H9 (cell line): ENCODE results near the gene ZNF319. TPM values are rescaled to one million over a fixed set of nuclear protein-coding genes. Genes with fewer than 3 reads are reported as not detected.

Experiments
- DNase-seq: peaks from one replicate; pipeline ENCODE4 v3.0.0-alpha.2; 2017
- H2AFZ ChIP-seq: one replicate; pipeline ENCODE4 v1.6.1; 2013; ENCODE audit warnings: mild to moderate bottlenecking, low read length, control low read depth, moderate library complexity
- H2AK5ac ChIP-seq: 2 replicates; pipeline ENCODE4 v1.6.1; 2013; ENCODE audit warnings: low read length, control low read depth, mixed read lengths; ENCODE audit not compliant: insufficient read length
- H2BK120ac ChIP-seq: one replicate; pipeline ENCODE4 v1.6.1; 2013; ENCODE audit warnings: low read depth, mild to moderate bottlenecking, low read length, control low read depth, inconsistent platforms; ENCODE audit not compliant: poor library complexity, severe bottlenecking
- H2BK12ac ChIP-seq: 2 replicates; pipeline ENCODE4 v1.6.1; 2013; ENCODE audit warnings: low read length, control low read depth, mixed read lengths, low read depth; ENCODE audit not compliant: insufficient read length
- H2BK15ac ChIP-seq: 2 replicates; pipeline ENCODE4 v1.6.1; 2013; ENCODE audit warnings: low read depth, low read length, control low read depth
- H2BK20ac ChIP-seq: one replicate; pipeline ENCODE4 v1.6.1; 2013; ENCODE audit warnings: low read depth, mild to moderate bottlenecking, low read length, control low read depth, inconsistent platforms; ENCODE audit not compliant: poor library complexity, severe bottlenecking
- H2BK5ac ChIP-seq: 2 replicates; pipeline ENCODE4 v1.6.1; 2013; ENCODE audit warnings: low read length, control low read depth, mixed read lengths; ENCODE audit not compliant: insufficient read length
- H3K14ac ChIP-seq: 2 replicates; pipeline ENCODE4 v1.6.1; 2013; ENCODE audit warnings: low read length, control low read depth; ENCODE audit not compliant: insufficient read depth
- H3K18ac ChIP-seq: 2 replicates; pipeline ENCODE4 v1.6.1; 2013; ENCODE audit warnings: low read depth, mild to moderate bottlenecking, mixed read lengths, low read length, control low read depth; ENCODE audit not compliant: insufficient read length
- H3K23ac ChIP-seq: 2 replicates; pipeline ENCODE4 v1.6.1; 2013; ENCODE audit warnings: low read length, control low read depth, mixed read lengths, low read depth; ENCODE audit not compliant: insufficient read length
- H3K23me2 ChIP-seq: 2 replicates; pipeline ENCODE4 v1.6.1; 2013; ENCODE audit warnings: low read depth, mild to moderate bottlenecking, mixed read lengths, low read length, control low read depth; ENCODE audit not compliant: insufficient read length, poor library complexity, severe bottlenecking
- H3K27ac ChIP-seq: 2 replicates; pipeline ENCODE4 v1.5.1; 2013; ENCODE audit warnings: low read length, control low read depth, mixed read lengths, low read depth; ENCODE audit not compliant: insufficient read length
- H3K27me3 ChIP-seq: 2 replicates; pipeline ENCODE4 v1.6.1; 2013; ENCODE audit warnings: low read length, control low read depth, inconsistent platforms; ENCODE audit not compliant: insufficient read depth
- H3K4ac ChIP-seq: 2 replicates; pipeline ENCODE4 v1.6.1; 2013; ENCODE audit warnings: low read depth, mild to moderate bottlenecking, control low read depth, inconsistent platforms, low read length, moderate library complexity
- H3K4me1 ChIP-seq: 2 replicates; pipeline ENCODE4 v1.6.1; 2013; ENCODE audit warnings: low read length, control low read depth, inconsistent platforms; ENCODE audit not compliant: insufficient read depth
- H3K4me2 ChIP-seq: 2 replicates; pipeline ENCODE4 v1.6.1; 2013; ENCODE audit warnings: low read length, control low read depth, mixed read lengths; ENCODE audit not compliant: insufficient read length, insufficient read depth
- H3K56ac ChIP-seq: 2 replicates; pipeline ENCODE4 v1.6.1; 2013; ENCODE audit warnings: low read depth, mild to moderate bottlenecking, mixed read lengths, low read length, control low read depth; ENCODE audit not compliant: insufficient read length
- H3K79me1 ChIP-seq: 2 replicates; pipeline ENCODE4 v1.6.1; 2013; ENCODE audit warnings: low read depth, mild to moderate bottlenecking, moderate library complexity, low read length, control low read depth, inconsistent platforms; ENCODE audit not compliant: insufficient read depth, poor library complexity, severe bottlenecking
- H3K79me2 ChIP-seq: 2 replicates; pipeline ENCODE4 v1.6.1; 2013; ENCODE audit warnings: low read length, control low read depth, inconsistent platforms; ENCODE audit not compliant: insufficient read depth
- H3K9ac ChIP-seq: 2 replicates; pipeline ENCODE4 v1.6.1; 2013; ENCODE audit warnings: low read length, control low read depth, mixed read lengths; ENCODE audit not compliant: insufficient read length; ENCODE audit errors: extremely low read depth
- H3K9me3 ChIP-seq: one replicate; pipeline ENCODE4 v1.6.1; 2013; ENCODE audit warnings: low read depth, low read length, inconsistent platforms; ENCODE audit not compliant: control insufficient read depth
- H3T11ph ChIP-seq: one replicate; pipeline ENCODE4 v1.6.1; 2013; ENCODE audit warnings: mild to moderate bottlenecking, low read length, control low read depth, inconsistent platforms
- H4K20me1 ChIP-seq: one replicate; pipeline ENCODE4 v1.6.1; 2013; ENCODE audit not compliant: control insufficient read depth, insufficient read length, insufficient read depth
- H4K5ac ChIP-seq: 2 replicates; pipeline ENCODE4 v1.6.1; 2013; ENCODE audit warnings: low read depth, mild to moderate bottlenecking, mixed read lengths, low read length, control low read depth; ENCODE audit not compliant: insufficient read length
- H4K8ac ChIP-seq: replicated peaks from 2 replicates; pipeline ENCODE4 v1.6.1; 2013; ENCODE audit warnings: low read length, control low read depth, mixed read lengths, low read depth; ENCODE audit not compliant: insufficient read length
- H4K91ac ChIP-seq: 2 replicates; pipeline ENCODE4 v1.6.1; 2013; ENCODE audit warnings: low read depth, mild to moderate bottlenecking, moderate library complexity, mixed read lengths, low read length, control low read depth; ENCODE audit not compliant: insufficient read length
- H3K27ac Mint-ChIP-seq, 3 experiments: 2 replicates in 2 of 3; 3 replicates in 1 of 3; pipeline ENCODE4 v1.8.0; 2020 to 2021; ENCODE audit warnings: mixed read lengths in 3 of 3, mild to moderate bottlenecking in 1 of 3, moderate library complexity in 1 of 3
- H3K27me3 Mint-ChIP-seq: 2 replicates; pipeline ENCODE4 v1.8.0; 2021; ENCODE audit warnings: low read depth, mild to moderate bottlenecking, moderate library complexity, mixed read lengths
- H3K36me3 Mint-ChIP-seq, 3 experiments: 2 replicates in 2 of 3; 3 replicates in 1 of 3; pipeline ENCODE4 v1.8.0; 2020 to 2021; ENCODE audit warnings: low read depth in 3 of 3, mixed read lengths in 3 of 3; ENCODE audit not compliant: insufficient read depth in 1 of 3
- H3K4me1 Mint-ChIP-seq, 2 experiments: 2 replicates each; pipeline ENCODE4 v1.8.0; 2020; ENCODE audit warnings: mixed read lengths in 2 of 2
- H3K4me3 Mint-ChIP-seq, 2 experiments: 2 replicates in 1 of 2; 3 replicates in 1 of 2; pipeline ENCODE4 v1.8.0; 2020 to 2021; ENCODE audit warnings: mild to moderate bottlenecking in 2 of 2, mixed read lengths in 2 of 2, moderate library complexity in 1 of 2
- H3K9me3 Mint-ChIP-seq, 2 experiments: 2 replicates in 1 of 2; 3 replicates in 1 of 2; pipeline ENCODE4 v1.8.0; 2020; ENCODE audit warnings: mild to moderate bottlenecking in 2 of 2, mixed read lengths in 2 of 2, moderate library complexity in 1 of 2
- CTCF ChIP-seq: fragments of 200-600 bp; sonication (generic); conservative IDR thresholded peaks from 3 replicates; pipeline ENCODE4 v1.8.0; 2021; ENCODE audit warnings: antibody characterized with exemption, mild to moderate bottlenecking
- WGBS: extraction: QIAGEN DNeasy Blood & Tissue Kit; methylation state at CpG from one replicate; pipeline ENCODE4 v1.1.7; 2013; ENCODE audit warnings: missing lambda C conversion rate, low lambda C conversion rate, mixed read lengths; ENCODE audit not compliant: insufficient read length; ENCODE audit errors: extremely low coverage; 5-methylcytosine and 5-hydroxymethylcytosine counted together
- total RNA-seq: library from RNA; stranded (reverse); gene quantifications from 2 replicates; pipeline ENCODE4 v1.2.1, GENCODE V29; 2021

The ZNF319 gene
- total RNA-seq, 1 experiment from 2014 or later = 5.6 TPM

GRCh38 chr16:57970319-57970718, 30.2 kb downstream of the ZNF319 start:
- peaks cover 2 to 12% of the 10 kb centered on the region in 2 experiments; a peak in 3 of 4 replicates for H3K4me1 Mint-ChIP-seq
- no peak overlapping the region; the same call in 1 of the 2 replicates for H3K14ac ChIP-seq
- no peaks in the 10 kb centered on the region for H3K27me3 ChIP-seq
- no peak overlapping the region for H3K18ac ChIP-seq
- H3K4me1 ChIP-seq = no peaks in the 10 kb centered on the region
- no peak overlapping the region for H3K9ac ChIP-seq
- no peak overlapping the region for H3K4me2 ChIP-seq
- no CpG with 5 or more reads among the region's 13 CpGs for WGBS
- no peaks in the 10 kb centered on the region for H3K36me3 Mint-ChIP-seq
- no peak overlapping the region for H4K5ac ChIP-seq
- H4K20me1 ChIP-seq = no peaks in the 10 kb centered on the region
- no peak overlapping the region for H3K23ac ChIP-seq
- no peaks in the 10 kb centered on the region for H3K9me3 Mint-ChIP-seq
- no peak overlapping the region for H3K27ac ChIP-seq
- no peaks in the 10 kb centered on the region for H3K9me3 ChIP-seq
- no peak overlapping the region for H2BK15ac ChIP-seq
- H2BK20ac ChIP-seq = no peak overlapping the region
- no peak overlapping the region for H3K4me3 Mint-ChIP-seq
- TF ChIP-seq CTCF = no peak
- H2BK12ac ChIP-seq = no peak overlapping the region
- no peak overlapping the region for H2BK5ac ChIP-seq
- no peaks in the 10 kb centered on the region for H3K79me2 ChIP-seq
- no peak overlapping the region; a peak in 1 of 7 replicates for H3K27ac Mint-ChIP-seq
- H2AFZ ChIP-seq = no peak overlapping the region
- H3K56ac ChIP-seq = no peak overlapping the region
- H2AK5ac ChIP-seq = no peak overlapping the region
- no peak overlapping the region for H4K8ac ChIP-seq
- DNase-seq = no peak
- no peak overlapping the region for H3T11ph ChIP-seq
- H3K79me1 ChIP-seq = no peaks in the 10 kb centered on the region
- no peak overlapping the region for H4K91ac ChIP-seq
- no peak overlapping the region for H2BK120ac ChIP-seq
- no peaks in the 10 kb centered on the region for H3K23me2 ChIP-seq
- H3K27me3 Mint-ChIP-seq = peaks cover 4% of the 10 kb centered on the region
- no peak overlapping the region for H3K4ac ChIP-seq
